GM19351 (cell line): ENCODE data around the gene METTL16.

Source experiments
- ATAC-seq: cut with Tn5 transposase; IDR thresholded peaks from one replicate; pipeline ENCODE4 v1.9.1; 2021; ENCODE audit warnings: mild to moderate bottlenecking, moderate library complexity; ENCODE audit not compliant: unreplicated experiment

METTL16 gene

GRCh38 chr17:2416010-2416734, 95.5 kb downstream of the METTL16 start:
- ATAC-seq = no peak

GRCh38 chr17:2415081-2415480, 96.6 kb downstream of the METTL16 start:
- no peak for ATAC-seq

GRCh38 chr17:2414446-2415064, 97.1 kb downstream of the METTL16 start:
- no peak for ATAC-seq

- no peak for ATAC-seq
These were observed 99.1 kb downstream of the METTL16 start for GRCh38 chr17:2412561-2413021.

GRCh38 chr17:2410951-2411350, 100.7 kb downstream of the METTL16 start:
- no peak for ATAC-seq

GRCh38 chr17:2406903-2407790, 104.5 kb downstream of the METTL16 start:
- ATAC-seq = no peak

GRCh38 chr17:2406271-2406902, 105.3 kb downstream of the METTL16 start:
- ATAC-seq = no peak

GRCh38 chr17:2405247-2405926, 106.3 kb downstream of the METTL16 start:
- ATAC-seq = no peak

GRCh38 chr17:2403044-2403443, 108.6 kb downstream of the METTL16 start:
- ATAC-seq = no peak

GRCh38 chr17:2402544-2402943, 109.1 kb downstream of the METTL16 start:
- ATAC-seq = no peak

- ATAC-seq = peak; percentile 53
These were observed 110.1 kb downstream of the METTL16 start for GRCh38 chr17:2401426-2402221.

GRCh38 chr17:2400877-2401425, 110.7 kb downstream of the METTL16 start, which contains the start of gene MNT:
Gene MNT, minus strand, starts transcription at chr17:2401060. Its CDS starts 348 bp downstream, at chr17:2400712.
- ATAC-seq = peak; percentile 25

- no peak for ATAC-seq
These were observed 111.2 kb downstream of the METTL16 start for GRCh38 chr17:2400474-2400866.

GRCh38 chr17:2399572-2400473, 111.9 kb downstream of the METTL16 start:
- ATAC-seq = peak; percentile 45

- no peak for ATAC-seq
These were observed 112.8 kb downstream of the METTL16 start for GRCh38 chr17:2398655-2399571.

- no peak for ATAC-seq
These were observed 113.5 kb downstream of the METTL16 start for GRCh38 chr17:2398182-2398581.
